HepG2 (cell line): ENCODE results near the gene PODXL2. TPM values are rescaled to one million over a fixed set of nuclear protein-coding genes. Genes with fewer than 3 reads are reported as not detected.

Source experiments
- FOXA3 ChIP-seq: IDR thresholded peaks from 2 replicates; pipeline ENCODE4 v1.6.1; 2016; ENCODE audit warnings: missing genetic modification reagents, missing compliant biosample characterization
- GATA4 ChIP-seq: sonication (generic); IDR thresholded peaks from 2 replicates; pipeline ENCODE4 v1.6.1; 2016; ENCODE audit warnings: antibody characterized with exemption, low read depth, borderline replicate concordance
- MED1 ChIP-seq: sonication (generic); formaldehyde crosslinking; IDR thresholded peaks from 2 replicates; pipeline ENCODE4 v1.4.0; 2020; ENCODE audit warnings: missing genetic modification reagents
- MXD3 ChIP-seq: IDR thresholded peaks from 2 replicates; pipeline ENCODE4 v1.6.1; 2016; ENCODE audit warnings: mild to moderate bottlenecking, missing biosample characterization, missing genetic modification reagents
- STAT5B ChIP-seq: sonication (generic); formaldehyde crosslinking; IDR thresholded peaks from 2 replicates; pipeline ENCODE4 v1.4.0; 2020; ENCODE audit warnings: missing genetic modification reagents
- YEATS2 ChIP-seq: sonication (generic); formaldehyde crosslinking; IDR thresholded peaks from 2 replicates; pipeline ENCODE4 v1.4.0; 2020; ENCODE audit warnings: missing genetic modification reagents, borderline replicate concordance
- ZNF143 ChIP-seq: sonication (generic); formaldehyde crosslinking; IDR thresholded peaks from 2 replicates; pipeline ENCODE4 v1.4.0; 2020; ENCODE audit warnings: missing genetic modification reagents
- ZNF230 ChIP-seq: sonication (generic); formaldehyde crosslinking; IDR thresholded peaks from 2 replicates; pipeline ENCODE4 v1.4.0; 2020; ENCODE audit warnings: mild to moderate bottlenecking, missing genetic modification reagents
- ZNF276 ChIP-seq: sonication (generic); formaldehyde crosslinking; IDR thresholded peaks from 2 replicates; pipeline ENCODE4 v1.4.0; 2020; ENCODE audit warnings: mild to moderate bottlenecking, low read depth, missing genetic modification reagents
- ZNF512 ChIP-seq: sonication (generic); formaldehyde crosslinking; IDR thresholded peaks from 2 replicates; pipeline ENCODE4 v1.4.0; 2020; ENCODE audit warnings: mild to moderate bottlenecking, missing genetic modification reagents
- ZNF570 ChIP-seq: sonication (generic); formaldehyde crosslinking; IDR thresholded peaks from 2 replicates; pipeline ENCODE4 v1.4.0; 2020; ENCODE audit warnings: mild to moderate bottlenecking, missing genetic modification reagents, borderline replicate concordance
- ZNF768 ChIP-seq: sonication (generic); formaldehyde crosslinking; IDR thresholded peaks from 2 replicates; pipeline ENCODE4 v1.4.0; 2020; ENCODE audit warnings: missing genetic modification reagents
- polyA plus RNA-seq, 8 experiments: library from polyadenylated mRNA; depleted of rRNA in 3 of 8; stranded (reverse) in 7 of 8; unstranded in 1 of 8; fragments of >200 nt; fragmentation: Illumina TruSeq in 4 of 8; extraction: Trizol in 4 of 8; gene quantifications; 2 replicates each; pipeline versions ENCODE4 v1.2.1 to v1.2.3, GENCODE V29; 2011 to 2016; ENCODE audit warnings: low read depth in 4 of 8, missing spikeins in 1 of 8, mixed read lengths in 1 of 8; ENCODE audit not compliant: insufficient read depth in 1 of 8
- total RNA-seq, 5 experiments: library from RNA; depleted of rRNA; stranded (reverse); fragments of >200 nt; fragmentation: Illumina TruSeq; extraction: Trizol; gene quantifications; 2 replicates each; pipeline ENCODE4 v1.2.3, GENCODE V29; 2016; ENCODE audit warnings: low read depth in 1 of 5
- TF ChIP-seq, protein P1 (sequence below): IDR thresholded peaks from 2 replicates; pipeline ENCODE4 v1.6.1; 2016; ENCODE audit warnings: control low read depth
- TF ChIP-seq, protein P2 (sequence below): IDR thresholded peaks from 2 replicates; pipeline ENCODE4 v1.6.1; 2016; ENCODE audit warnings: missing compliant biosample characterization, missing genetic modification reagents, borderline replicate concordance

PODXL2 gene
- total and polyA plus RNA-seq, 2 of the 13 experiments (the other 11 are each of a cell fraction or from before 2014, with no cell fraction given), result 20.4 to 25.1 TPM

GRCh38 chr3:127697551-127698240 is 68.7 kb downstream of the PODXL2 start (continued):
- TF ChIP-seq FOXA3 (CRISPR knock-in tag) (peak; percentile 28; the same call in 1 of the 2 replicates), ZNF230 (no peak), ZNF512 (no peak), ZNF143 (CRISPR knock-in tag) (peak; percentile 93), STAT5B (CRISPR knock-in tag) (no peak), ZNF768 (CRISPR knock-in tag) (no peak), YEATS2 (CRISPR knock-in tag) (0 out of 2 replicates have a peak, but pooled peaks have one; percentile 21), ZNF570 (CRISPR knock-in tag) (no peak), MED1 (no peak), GATA4 (no peak), MXD3 (CRISPR knock-in tag) (no peak), ZNF276 (CRISPR knock-in tag) (no peak)
- TF ChIP-seq, protein P1, sequence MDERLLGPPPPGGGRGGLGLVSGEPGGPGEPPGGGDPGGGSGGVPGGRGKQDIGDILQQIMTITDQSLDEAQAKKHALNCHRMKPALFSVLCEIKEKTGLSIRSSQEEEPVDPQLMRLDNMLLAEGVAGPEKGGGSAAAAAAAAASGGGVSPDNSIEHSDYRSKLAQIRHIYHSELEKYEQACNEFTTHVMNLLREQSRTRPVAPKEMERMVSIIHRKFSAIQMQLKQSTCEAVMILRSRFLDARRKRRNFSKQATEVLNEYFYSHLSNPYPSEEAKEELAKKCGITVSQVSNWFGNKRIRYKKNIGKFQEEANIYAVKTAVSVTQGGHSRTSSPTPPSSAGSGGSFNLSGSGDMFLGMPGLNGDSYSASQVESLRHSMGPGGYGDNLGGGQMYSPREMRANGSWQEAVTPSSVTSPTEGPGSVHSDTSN (CRISPR knock-in tag), result no peak
- TF ChIP-seq, protein P2, sequence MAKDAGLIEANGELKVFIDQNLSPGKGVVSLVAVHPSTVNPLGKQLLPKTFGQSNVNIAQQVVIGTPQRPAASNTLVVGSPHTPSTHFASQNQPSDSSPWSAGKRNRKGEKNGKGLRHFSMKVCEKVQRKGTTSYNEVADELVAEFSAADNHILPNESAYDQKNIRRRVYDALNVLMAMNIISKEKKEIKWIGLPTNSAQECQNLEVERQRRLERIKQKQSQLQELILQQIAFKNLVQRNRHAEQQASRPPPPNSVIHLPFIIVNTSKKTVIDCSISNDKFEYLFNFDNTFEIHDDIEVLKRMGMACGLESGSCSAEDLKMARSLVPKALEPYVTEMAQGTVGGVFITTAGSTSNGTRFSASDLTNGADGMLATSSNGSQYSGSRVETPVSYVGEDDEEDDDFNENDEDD (CRISPR knock-in tag), result no peak
